22Rv1 (cell line): ENCODE results near the gene CDK11A.
"Not testable (repeated sequence)": the region's sequence is repeated elsewhere in the genome, so short reads cannot be mapped to it uniquely, and the experiment has no call there.

ENCODE experiments used
- ZFX ChIP-seq: fragments of 450-650 bp; IDR thresholded peaks from 2 replicates; pipeline ENCODE4 v1.6.1; 2017; ENCODE audit warnings: antibody characterized with exemption, borderline replicate concordance
- TF ChIP-seq, protein P1 (sequence below): fragments of 450-650 bp; IDR thresholded peaks from 2 replicates; pipeline ENCODE4 v1.5.1; 2017; ENCODE audit warnings: mild to moderate bottlenecking

DNA sequence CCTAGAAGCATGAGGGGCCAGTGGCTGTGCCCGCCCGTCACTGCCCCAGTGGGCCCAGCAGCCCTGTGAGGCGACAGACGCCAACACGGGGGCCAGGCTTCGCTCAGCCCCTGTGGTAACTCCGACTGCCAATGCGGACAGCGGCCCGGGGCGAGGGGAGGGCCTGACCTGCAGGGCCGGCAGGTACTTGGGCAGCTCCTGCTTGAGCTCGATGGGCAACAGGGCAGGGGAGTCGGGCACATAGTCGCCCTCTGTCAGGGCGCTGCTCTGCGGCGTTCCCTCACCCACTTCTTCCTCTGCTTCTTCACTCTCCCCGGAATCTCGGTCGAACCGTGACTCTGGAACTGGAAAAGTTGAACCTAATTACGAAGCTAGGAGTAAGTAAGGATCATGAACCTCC lies 16.9 kb downstream of the CDK11A start:
- TF ChIP-seq, protein P1, sequence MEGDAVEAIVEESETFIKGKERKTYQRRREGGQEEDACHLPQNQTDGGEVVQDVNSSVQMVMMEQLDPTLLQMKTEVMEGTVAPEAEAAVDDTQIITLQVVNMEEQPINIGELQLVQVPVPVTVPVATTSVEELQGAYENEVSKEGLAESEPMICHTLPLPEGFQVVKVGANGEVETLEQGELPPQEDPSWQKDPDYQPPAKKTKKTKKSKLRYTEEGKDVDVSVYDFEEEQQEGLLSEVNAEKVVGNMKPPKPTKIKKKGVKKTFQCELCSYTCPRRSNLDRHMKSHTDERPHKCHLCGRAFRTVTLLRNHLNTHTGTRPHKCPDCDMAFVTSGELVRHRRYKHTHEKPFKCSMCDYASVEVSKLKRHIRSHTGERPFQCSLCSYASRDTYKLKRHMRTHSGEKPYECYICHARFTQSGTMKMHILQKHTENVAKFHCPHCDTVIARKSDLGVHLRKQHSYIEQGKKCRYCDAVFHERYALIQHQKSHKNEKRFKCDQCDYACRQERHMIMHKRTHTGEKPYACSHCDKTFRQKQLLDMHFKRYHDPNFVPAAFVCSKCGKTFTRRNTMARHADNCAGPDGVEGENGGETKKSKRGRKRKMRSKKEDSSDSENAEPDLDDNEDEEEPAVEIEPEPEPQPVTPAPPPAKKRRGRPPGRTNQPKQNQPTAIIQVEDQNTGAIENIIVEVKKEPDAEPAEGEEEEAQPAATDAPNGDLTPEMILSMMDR, result not testable (repeated sequence)
- TF ChIP-seq ZFX, result not testable (repeated sequence)
